ENCODE results near the gene SLC35F2.
A peak's percentile ranks its signal among the peaks of the same experiment; 100 is the strongest.
"Not testable (repeated sequence)": the region's sequence is repeated elsewhere in the genome, so short reads cannot be mapped to it uniquely, and the experiment has no call there.

Gene SLC35F2

GRCh38 chr11:107785401-107785800 is 73.2 kb downstream of the SLC35F2 start:
- DNase-seq = peak; percentile 8

GRCh38 chr11:107783121-107783520 is 75.5 kb downstream of the SLC35F2 start:
- peak; percentile 15 for DNase-seq

GRCh38 chr11:107780775-107781174 is 77.8 kb downstream of the SLC35F2 start:
- DNase-seq = no peak

GRCh38 chr11:107780136-107780535 is 78.5 kb downstream of the SLC35F2 start:
- no peak for DNase-seq

GRCh38 chr11:107778839-107779517 is 79.6 kb downstream of the SLC35F2 start:
- no peak for DNase-seq

- no peak for DNase-seq
Measured at GRCh38 chr11:107777110-107777509, 81.5 kb downstream of the SLC35F2 start.

- DNase-seq = no peak
Measured at GRCh38 chr11:107776062-107776461, 82.5 kb downstream of the SLC35F2 start.

- peak; percentile 77 for DNase-seq
Measured at GRCh38 chr11:107770551-107770951, 88.0 kb downstream of the SLC35F2 start.

GRCh38 chr11:107769189-107769588 is 89.4 kb downstream of the SLC35F2 start:
- DNase-seq = peak; percentile 78

GRCh38 chr11:107758719-107759355 is 99.8 kb downstream of the SLC35F2 start:
- not testable (repeated sequence) for DNase-seq

- DNase-seq = no peak
Measured at GRCh38 chr11:107757661-107758060, 100.9 kb downstream of the SLC35F2 start.

- DNase-seq = no peak
Measured at GRCh38 chr11:107756553-107756952, 102.0 kb downstream of the SLC35F2 start.

- peak; percentile 10 for DNase-seq
Measured at GRCh38 chr11:107752949-107753822, 105.4 kb downstream of the SLC35F2 start.

- DNase-seq = no peak
Measured at GRCh38 chr11:107752508-107752907, 106.1 kb downstream of the SLC35F2 start.

GRCh38 chr11:107751082-107751481 is 107.5 kb downstream of the SLC35F2 start:
- no peak for DNase-seq

GRCh38 chr11:107750313-107750712 is 108.3 kb downstream of the SLC35F2 start:
- DNase-seq = no peak

GRCh38 chr11:107747622-107748021 is 111.0 kb downstream of the SLC35F2 start:
- no peak for DNase-seq

- no peak for DNase-seq
Measured at GRCh38 chr11:107744736-107745135, 113.9 kb downstream of the SLC35F2 start.

- no peak for DNase-seq
Measured at GRCh38 chr11:107743191-107743590, 115.4 kb downstream of the SLC35F2 start.

GRCh38 chr11:107741044-107741823 is 117.4 kb downstream of the SLC35F2 start:
- peak; percentile 11 for DNase-seq
